Right lobe of liver (tissue), 6 donors: ENCODE results near the gene DCAF15. TPM values are rescaled to one million over a fixed set of nuclear protein-coding genes. Genes with fewer than 3 reads are reported as not detected.
"Not testable (repeated sequence)": the region's sequence is repeated elsewhere in the genome, so short reads cannot be mapped to it uniquely, and the experiment has no call there.

Source experiments
- ATAC-seq, 4 donors: fragments of 200-7000 bp; cut with Tn5 transposase; one replicate each; pipeline ENCODE4 v1.9.1; 2020; ENCODE audit warnings: mild to moderate bottlenecking in 4 of 4, moderate library complexity in 4 of 4
- DNase-seq, 3 donors: peaks; one replicate each; pipeline ENCODE4 v3.0.0-alpha.2; 2020
- H3K27ac ChIP-seq, 3 donors: fragments of 200-600 bp; one replicate each; pipeline ENCODE4 v1.8.0; 2022
- H3K27me3 ChIP-seq, 2 donors: fragments of 200-600 bp; one replicate each; pipeline ENCODE4 v1.8.0; 2022
- H3K36me3 ChIP-seq, 4 donors: fragments of 200-600 bp; sonication (generic) in 1 of 4; one replicate each; pipeline versions ENCODE4 v1.5.1 to v1.8.0; 2017 to 2022; ENCODE audit warnings: control low read depth in 1 of 4
- H3K4me1 ChIP-seq, 4 donors: fragments of 200-600 bp; sonication (generic) in 1 of 4; one replicate each; pipeline versions ENCODE4 v1.5.1 to v1.8.0; 2017 to 2022; ENCODE audit warnings: control low read depth in 1 of 4
- H3K4me3 ChIP-seq, 3 donors: fragments of 200-600 bp; one replicate each; pipeline ENCODE4 v1.8.0; 2022
- H3K9me3 ChIP-seq, 4 donors: fragments of 200-600 bp; sonication (generic) in 1 of 4; one replicate each; pipeline versions ENCODE4 v1.5.1 to v1.8.0; 2017 to 2022; ENCODE audit warnings: control low read depth in 1 of 4
- CTCF ChIP-seq, 4 donors: fragments of 200-600 bp in 3 of 4; fragments of 450-650 bp in 1 of 4; IDR thresholded peaks; one replicate each; pipeline versions ENCODE4 v1.5.1 to v1.8.0; 2016 to 2022; ENCODE audit warnings: antibody characterized with exemption in 4 of 4, mild to moderate bottlenecking in 2 of 4
- POLR2A ChIP-seq: fragments of 450-650 bp; IDR thresholded peaks from one replicate; pipeline ENCODE4 v1.6.1; 2017; ENCODE audit warnings: antibody characterized with exemption, mild to moderate bottlenecking
- WGBS: methylation state at CpG from one replicate; pipeline ENCODE4 v1.1.6; 2018; ENCODE audit warnings: low coverage, low lambda C conversion rate; ENCODE audit not compliant: insufficient coverage; ENCODE audit errors: missing lambda C conversion rate; 5-methylcytosine and 5-hydroxymethylcytosine counted together
- intact Hi-C, 2 donors: fragments of 100-400 bp; cut with DNase I; formaldehyde crosslinking; loops; one replicate each; pipeline versions ENCODE4 v1.11.2 to v1.14.1; 2022
- total RNA-seq, 6 experiments: library from RNA; depleted of rRNA in 2 of 6; stranded (reverse); fragments of >200 nt in 2 of 6; fragmentation: NEBNext Ultra II Directional in 3 of 6; extraction: Animal tissue kit (Norgen Biotek cat#: 25700) in 3 of 6; gene quantifications; one replicate each; pipeline versions ENCODE4 v1.1.0 to v1.2.4, GENCODE V29; 2016 to 2023
- donor health status: DM: no; HTN: yes; CAD: no.
- donor health status: DM: no; HTN: no; CAD: no.
- donor health status: DM: no; HTN: no; CAD: no.
- donor health status: DM: no; HTN: yes; CAD: no.
- donor health status: DM: no; HTN: yes; CAD: no.

Gene DCAF15
- total RNA-seq, 6 experiments from 2014 or later: 5.6 to 8.7 (median 7.7) TPM

- DNase-seq: no peak
- no peak for ATAC-seq
- Histone ChIP-seq H3K36me3 (peaks cover 0 to 43% (median 22%) of the 10 kb centered on the region in 4 donors), H3K4me1 (peaks cover 0 to 11% (median 0%) of the 10 kb centered on the region in 4 donors), H3K27me3 (no peaks in the 10 kb centered on the region), H3K4me3 (no peak overlapping the region), H3K27ac (no peak overlapping the region), H3K9me3 (no peaks in the 10 kb centered on the region)
- intact Hi-C loops: no loop called here
- TF ChIP-seq CTCF (IDR thresholded peaks at IDR 0.05) (no peak), POLR2A (no peak)
- no CpG with 5 or more reads among the region's 11 CpGs for WGBS
Measured at GRCh38 chr19:13920524-13920923, 31.8 kb upstream of the DCAF15 start.

- Histone ChIP-seq H3K9me3 (no peaks in the 10 kb centered on the region), H3K36me3 (peaks cover 0 to 40% (median 22%) of the 10 kb centered on the region in 4 donors), H3K4me1 (peaks cover 0 to 11% (median 0%) of the 10 kb centered on the region in 4 donors), H3K4me3 (no peak overlapping the region), H3K27me3 (no peaks in the 10 kb centered on the region), H3K27ac (no peak overlapping the region)
- DNase-seq (no peak), ATAC-seq (peak in 3 of 4 donors; percentile 26 to 41 (median 27))
- intact Hi-C loops: no loop called here
- TF ChIP-seq CTCF (IDR thresholded peaks at IDR 0.05) (no peak), POLR2A (no peak)
- 83% methylated on average over 1 of the region's 2 CpGs for WGBS
Measured at GRCh38 chr19:13920940-13921747, 31.2 kb upstream of the DCAF15 start.

GRCh38 chr19:13922118-13922517 lies 30.2 kb upstream of the DCAF15 start:
- ATAC-seq, H3K27ac ChIP-seq, H3K4me3 ChIP-seq, DNase-seq, H3K9me3 ChIP-seq, intact Hi-C loops, H3K27me3 ChIP-seq: not testable (repeated sequence)
- WGBS: 90% methylated on average over 5 of the region's 6 CpGs
- peaks cover 0 to 11% (median 0%) of the 10 kb centered on the region in 4 donors for H3K4me1 ChIP-seq
- peaks cover 0 to 47% (median 22%) of the 10 kb centered on the region in 4 donors for H3K36me3 ChIP-seq

GRCh38 chr19:13923194-13923987 lies 28.9 kb upstream of the DCAF15 start:
- Histone ChIP-seq H3K9me3 (no peaks in the 10 kb centered on the region), H3K27ac (no peak overlapping the region), H3K27me3 (no peaks in the 10 kb centered on the region), H3K4me3 (no peak overlapping the region), H3K36me3 (peaks cover 0 to 49% (median 22%) of the 10 kb centered on the region in 4 donors), H3K4me1 (no peaks in the 10 kb centered on the region)
- 93% methylated on average over 15 of the region's 28 CpGs for WGBS
- TF ChIP-seq POLR2A (no peak), CTCF (IDR thresholded peaks at IDR 0.05) (no peak)
- ATAC-seq (no peak), DNase-seq (no peak)
- intact Hi-C loops: no loop called here

- Histone ChIP-seq H3K9me3 (no peaks in the 10 kb centered on the region), H3K27ac (no peak overlapping the region), H3K27me3 (no peaks in the 10 kb centered on the region), H3K4me3 (no peak overlapping the region), H3K4me1 (no peaks in the 10 kb centered on the region), H3K36me3 (peaks cover 0 to 36% (median 12%) of the 10 kb centered on the region in 4 donors)
- no peak for TF ChIP-seq CTCF (IDR thresholded peaks at IDR 0.05)
- no peak for ATAC-seq
- 88% methylated on average over 2 of the region's 4 CpGs for WGBS
- DNase-seq: no peak
- intact Hi-C loops: no loop called here
Measured at GRCh38 chr19:13926010-13926409, 26.3 kb upstream of the DCAF15 start.
